Fibroblast of the aortic adventitia (primary cell): ENCODE measurements around the gene FBXL15. TPM values are rescaled to one million over a fixed set of nuclear protein-coding genes. Genes with fewer than 3 reads are reported as not detected.
A peak's percentile ranks its signal among the peaks of the same experiment; 100 is the strongest.

Source experiments
- DNase-seq: peaks from one replicate; pipeline ENCODE4 v3.0.0-alpha.2; 2010; ENCODE audit warnings: low read depth
- H3K4me3 ChIP-seq: 2 replicates; pipeline ENCODE4 v1.5.1; 2011; ENCODE audit warnings: low read depth, mild to moderate bottlenecking, control low read depth, low read length, moderate library complexity
- total RNA-seq: library from RNA; depleted of rRNA; stranded (reverse); fragments of >200 nt; gene quantifications from 2 replicates; pipeline ENCODE4 v1.2.3, GENCODE V29; 2012; ENCODE audit warnings: low replicate concordance
- TF ChIP-seq, protein P1 (sequence below): IDR thresholded peaks from 2 replicates; pipeline ENCODE4 v1.5.1; 2011; ENCODE audit warnings: mild to moderate bottlenecking, low read length, control low read depth, inconsistent platforms; ENCODE audit not compliant: insufficient read depth

Gene FBXL15
- total RNA-seq, 1 donor = 5.2 TPM

DNA sequence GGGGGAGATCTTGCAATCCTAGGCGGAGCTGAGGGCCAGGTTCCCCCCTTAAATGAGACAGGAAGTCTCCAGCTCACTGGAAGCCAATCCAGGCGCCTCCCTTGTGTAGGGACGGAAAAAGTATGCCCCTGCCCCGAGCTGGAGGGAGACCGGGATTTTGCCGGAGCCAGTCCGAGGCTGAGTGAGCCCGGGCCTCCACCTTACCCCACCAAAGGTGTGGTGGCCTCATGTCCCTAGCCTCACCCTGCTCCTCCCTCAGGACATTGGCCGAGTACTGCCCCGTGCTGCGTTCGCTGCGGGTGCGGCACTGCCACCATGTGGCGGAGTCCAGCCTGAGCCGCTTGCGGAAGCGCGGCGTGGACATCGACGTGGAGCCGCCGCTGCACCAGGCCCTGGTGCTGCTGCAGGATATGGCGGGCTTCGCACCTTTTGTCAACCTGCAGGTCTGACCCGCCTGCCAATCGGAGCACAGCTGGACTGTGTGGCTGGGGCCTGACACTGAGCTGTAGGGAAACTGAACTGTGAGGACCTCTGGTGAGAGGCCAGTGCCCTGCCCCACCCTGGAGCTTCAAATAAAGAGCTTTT lies 2.0 kb downstream of the FBXL15 start:
- TF ChIP-seq, protein P1, sequence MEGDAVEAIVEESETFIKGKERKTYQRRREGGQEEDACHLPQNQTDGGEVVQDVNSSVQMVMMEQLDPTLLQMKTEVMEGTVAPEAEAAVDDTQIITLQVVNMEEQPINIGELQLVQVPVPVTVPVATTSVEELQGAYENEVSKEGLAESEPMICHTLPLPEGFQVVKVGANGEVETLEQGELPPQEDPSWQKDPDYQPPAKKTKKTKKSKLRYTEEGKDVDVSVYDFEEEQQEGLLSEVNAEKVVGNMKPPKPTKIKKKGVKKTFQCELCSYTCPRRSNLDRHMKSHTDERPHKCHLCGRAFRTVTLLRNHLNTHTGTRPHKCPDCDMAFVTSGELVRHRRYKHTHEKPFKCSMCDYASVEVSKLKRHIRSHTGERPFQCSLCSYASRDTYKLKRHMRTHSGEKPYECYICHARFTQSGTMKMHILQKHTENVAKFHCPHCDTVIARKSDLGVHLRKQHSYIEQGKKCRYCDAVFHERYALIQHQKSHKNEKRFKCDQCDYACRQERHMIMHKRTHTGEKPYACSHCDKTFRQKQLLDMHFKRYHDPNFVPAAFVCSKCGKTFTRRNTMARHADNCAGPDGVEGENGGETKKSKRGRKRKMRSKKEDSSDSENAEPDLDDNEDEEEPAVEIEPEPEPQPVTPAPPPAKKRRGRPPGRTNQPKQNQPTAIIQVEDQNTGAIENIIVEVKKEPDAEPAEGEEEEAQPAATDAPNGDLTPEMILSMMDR = peak; percentile 83
- DNase-seq = peak; percentile 67
- peak overlapping the region; percentile 94 for H3K4me3 ChIP-seq

DNA sequence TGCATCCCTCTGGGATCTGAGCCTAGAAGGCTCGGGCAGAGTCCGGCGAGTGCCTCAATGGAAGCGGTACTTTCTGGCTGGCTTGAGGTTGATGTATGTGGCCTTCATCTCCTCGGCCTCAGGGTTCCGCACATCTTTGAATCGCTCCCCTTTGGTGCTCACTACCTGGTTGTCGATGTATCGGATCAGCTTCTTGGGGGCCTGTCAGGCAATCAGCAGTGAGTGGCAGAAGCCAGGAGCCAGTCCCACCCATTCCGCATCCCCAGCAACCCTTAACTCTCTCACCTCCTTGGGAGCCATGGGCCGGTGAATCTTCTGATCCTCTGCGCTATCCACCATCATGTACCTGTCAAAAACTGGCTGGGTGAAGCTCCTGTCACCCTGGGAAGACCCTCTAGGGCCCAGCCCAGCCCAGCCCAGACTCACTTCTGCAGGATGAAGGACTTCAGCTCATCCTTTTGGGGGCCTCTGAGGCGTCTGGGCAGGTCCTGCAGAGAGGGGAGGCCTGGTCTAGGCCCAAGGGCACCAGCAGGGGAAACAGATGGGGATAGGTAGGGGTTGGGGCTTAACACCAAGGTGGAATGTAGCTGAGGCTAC lies 2.8 kb downstream of the FBXL15 start:
- no peak for DNase-seq
- no peak overlapping the region for H3K4me3 ChIP-seq
- TF ChIP-seq, protein P1 = no peak

DNA sequence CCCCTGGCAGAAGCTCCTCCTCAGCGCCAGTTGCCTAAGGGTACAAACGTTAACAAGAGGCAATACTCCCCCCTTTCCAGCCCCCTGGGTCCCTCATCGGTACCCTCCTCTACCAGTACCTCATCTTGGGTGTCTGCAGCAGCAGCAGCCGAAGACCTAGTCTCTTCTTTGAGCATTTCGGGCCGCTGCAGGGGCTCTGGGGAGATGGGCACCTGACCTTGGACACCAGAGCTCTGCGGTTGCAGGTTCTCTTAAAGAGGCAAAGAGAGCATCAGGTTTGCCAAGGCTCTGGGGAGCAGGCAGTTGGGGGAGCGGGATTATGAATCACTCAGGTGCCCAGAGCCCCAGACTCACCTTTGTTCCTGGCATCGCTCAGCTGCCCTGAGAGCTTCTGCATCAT lies 3.5 kb downstream of the FBXL15 start:
- TF ChIP-seq, protein P1 = no peak
- no peak for DNase-seq
- H3K4me3 ChIP-seq = no peak overlapping the region

DNA sequence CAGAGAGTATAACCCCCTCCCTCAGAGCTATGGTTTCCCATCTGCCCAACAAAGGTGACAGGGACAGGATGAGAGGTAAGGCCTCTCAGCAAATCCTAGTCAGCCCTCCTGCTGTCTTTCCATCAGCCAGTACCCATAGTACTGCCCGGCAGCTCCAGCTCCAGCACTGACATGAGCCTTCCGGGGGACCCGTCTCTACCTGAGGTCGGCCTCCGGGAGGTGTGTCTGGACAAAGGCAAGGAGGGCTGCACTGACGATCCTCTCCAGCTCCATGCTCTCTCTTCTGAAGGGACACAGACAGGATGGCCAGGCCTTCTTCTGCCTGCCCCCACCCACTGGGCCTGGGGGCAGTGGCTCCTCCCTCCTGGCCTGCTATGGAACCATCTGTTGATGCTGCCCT lies 4.3 kb downstream of the FBXL15 start:
- DNase-seq = no peak
- no peak overlapping the region for H3K4me3 ChIP-seq
- TF ChIP-seq, protein P1 = no peak

- TF ChIP-seq, protein P1 = no peak
- no peak for DNase-seq
Observed at GRCh38 chr10:102425444-102425843, 4.8 kb downstream of the FBXL15 start.

GRCh38 chr10:102426803-102427287 lies 6.2 kb downstream of the FBXL15 start:
- no peak for DNase-seq
- TF ChIP-seq, protein P1 = no peak
- no peak overlapping the region for H3K4me3 ChIP-seq

More at GRCh38 chr10:102425444-102425843, 4.8 kb downstream of the FBXL15 start:
- no peak overlapping the region for H3K4me3 ChIP-seq
